Metanephros (tissue), 2 donors: ENCODE measurements around the gene UBE3D. TPM values are rescaled to one million over a fixed set of nuclear protein-coding genes. Genes with fewer than 3 reads are reported as not detected.

ENCODE experiments used
- small RNA-seq: library from RNA; depleted of rRNA; stranded (forward); fragments of <200 nt; gene quantifications from one replicate; pipeline ENCODE3, GENCODE V24; 2014; ENCODE audit warnings: low replicate concordance
- total RNA-seq: library from RNA; depleted of rRNA; stranded (reverse); fragments of >200 nt; gene quantifications from one replicate; pipeline ENCODE4 v1.2.3, GENCODE V29; 2014

The UBE3D gene, protein sequence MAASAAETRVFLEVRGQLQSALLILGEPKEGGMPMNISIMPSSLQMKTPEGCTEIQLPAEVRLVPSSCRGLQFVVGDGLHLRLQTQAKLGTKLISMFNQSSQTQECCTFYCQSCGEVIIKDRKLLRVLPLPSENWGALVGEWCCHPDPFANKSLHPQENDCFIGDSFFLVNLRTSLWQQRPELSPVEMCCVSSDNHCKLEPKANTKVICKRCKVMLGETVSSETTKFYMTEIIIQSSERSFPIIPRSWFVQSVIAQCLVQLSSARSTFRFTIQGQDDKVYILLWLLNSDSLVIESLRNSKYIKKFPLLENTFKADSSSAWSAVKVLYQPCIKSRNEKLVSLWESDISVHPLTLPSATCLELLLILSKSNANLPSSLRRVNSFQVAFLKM
- 16.1 TPM for total RNA-seq

DNA sequence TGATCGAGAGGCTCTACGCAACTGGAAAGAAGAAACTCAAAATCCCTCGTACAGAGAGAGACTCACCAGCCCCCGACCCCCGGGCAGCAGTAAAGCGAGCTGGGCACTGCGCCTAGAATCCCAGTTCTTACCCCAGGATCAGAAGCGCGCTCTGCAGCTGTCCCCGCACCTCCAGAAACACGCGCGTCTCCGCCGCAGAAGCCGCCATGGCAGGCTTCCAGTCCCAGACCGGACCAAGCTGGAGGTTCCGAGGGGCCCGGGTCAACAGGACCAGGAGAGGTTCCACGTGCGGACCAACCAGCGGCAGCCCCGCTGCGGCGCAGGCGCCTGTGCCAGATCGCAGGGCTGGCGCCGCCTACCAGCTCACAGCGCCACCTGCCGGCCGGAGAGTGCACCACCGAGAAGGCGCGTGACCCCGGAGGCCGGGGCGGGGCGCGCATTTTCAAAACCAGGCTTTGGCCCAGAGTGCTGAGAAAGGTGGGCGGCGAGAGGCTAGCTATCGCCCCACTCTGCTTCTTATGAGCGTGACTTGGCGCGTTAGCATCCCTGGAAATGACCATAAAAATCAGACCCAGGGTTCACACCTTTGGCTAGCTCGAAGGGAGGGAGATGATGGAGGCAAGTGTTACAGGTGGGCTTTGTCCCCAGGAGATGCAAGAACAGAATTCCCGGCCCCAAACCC is at the start of gene UBE3D:
Gene UBE3D, minus strand, starts transcription at position 331 of the 682 bp plus-strand sequence. Its CDS starts 123 bp downstream, at position 208.

DNA sequence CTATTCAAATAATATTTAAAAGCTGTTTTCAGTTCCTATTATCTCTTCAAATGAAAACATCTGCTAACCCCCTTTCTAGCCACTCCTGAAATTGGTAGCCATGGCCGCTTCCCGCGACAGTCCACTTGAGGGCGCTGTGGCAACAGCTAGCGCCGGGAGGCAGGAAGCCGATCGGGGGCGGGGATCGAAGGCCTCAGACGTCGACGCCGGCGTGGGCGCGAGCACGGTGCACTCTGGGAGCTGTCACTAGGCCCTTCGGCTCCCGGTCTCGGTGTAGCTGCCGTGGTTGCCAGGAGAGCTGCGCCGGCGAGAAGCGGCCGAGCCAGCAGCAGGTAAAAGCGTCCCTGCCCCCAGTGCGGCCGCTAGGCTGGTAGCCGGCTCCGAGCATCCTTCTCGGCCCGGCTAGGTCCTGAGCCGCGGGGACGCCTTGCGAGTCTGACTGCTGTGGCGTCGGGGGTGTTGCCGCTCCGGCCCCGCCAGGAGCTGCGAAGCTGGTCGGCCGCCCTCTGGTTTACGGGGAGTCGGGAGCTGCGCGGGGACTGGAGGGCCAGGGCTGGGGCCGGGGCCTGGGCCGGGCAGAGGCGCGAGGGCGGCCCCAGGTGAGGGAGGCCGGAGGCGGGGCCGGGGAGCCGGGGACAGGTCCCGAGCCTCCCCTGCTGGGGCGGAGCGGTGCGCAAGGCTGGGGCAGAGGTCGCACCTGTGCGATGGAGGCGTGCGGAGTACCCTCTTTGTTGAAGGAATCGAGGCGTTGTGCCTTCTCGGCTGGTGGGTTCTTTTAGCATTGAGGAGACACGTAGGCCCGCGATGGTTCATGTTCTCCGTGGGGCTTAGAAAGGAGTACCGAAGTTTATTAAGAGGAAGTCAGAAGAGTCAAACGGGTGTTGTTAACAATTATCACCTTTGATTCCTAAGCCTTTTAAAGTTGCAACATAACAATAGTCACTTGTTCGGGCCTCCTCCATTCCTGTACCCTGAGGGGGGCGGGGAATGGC is 2.1 kb upstream of the UBE3D start, which contains the start of gene DOP1A:
Gene DOP1A, plus strand, starts transcription at position 224 of the 992 bp plus-strand sequence. CDS start 29,307 bp downstream, outside the sequence.

Small RNA genes within 50 kb of the gene (small RNA-seq; reads per million reads assigned to genes)
- gene LAP3P1: not detected

Other genes starting within 250 kb of the UBE3D start
- gene DOP1A, start 1.8 kb upstream of the UBE3D start, total RNA-seq: 55.6 TPM
- 30.5 TPM for gene PGM3, start 127.4 kb upstream of the UBE3D start, total RNA-seq
- gene RWDD2A, start 127.5 kb upstream of the UBE3D start, total RNA-seq: 2.9 TPM